Measurements from ENCODE around the gene MAD1L1. TPM values are rescaled to one million over a fixed set of nuclear protein-coding genes. Genes with fewer than 3 reads are reported as not detected.

The MAD1L1 gene
- total RNA-seq, 1 experiment from 2014 or later, result 43.8 TPM

DNA sequence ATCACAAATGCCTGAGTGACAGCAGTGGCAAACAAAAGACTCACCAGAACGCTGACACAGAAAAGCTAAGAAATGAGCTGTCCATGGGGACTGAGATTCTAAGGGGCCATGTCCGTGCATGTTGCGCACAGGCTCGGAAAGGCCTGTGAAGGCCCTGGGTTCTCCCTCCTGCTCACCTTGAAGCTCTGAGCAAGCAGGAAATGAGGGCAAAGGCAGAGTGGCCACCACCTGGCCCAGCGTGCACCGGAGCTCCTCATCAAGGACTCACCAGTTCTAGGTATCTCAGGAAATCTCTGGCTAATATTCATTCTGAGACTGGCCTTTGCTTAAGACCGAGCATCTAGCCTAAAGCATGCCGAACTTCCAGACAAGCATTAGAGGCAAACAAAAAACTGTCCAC lies 52.7 kb downstream of the MAD1L1 start:
- Mint-ChIP-seq H3K36me3 (peaks cover 27% of the 10 kb centered on the region), H3K4me3 (no peak overlapping the region), H3K27ac (no peak overlapping the region), H3K4me1 (peaks cover 7% of the 10 kb centered on the region), H3K9me3 (peaks cover 3% of the 10 kb centered on the region; the same call in 1 of the 2 replicates), H3K27me3 (ENCODE audit: low read depth) (no peaks in the 10 kb centered on the region)
- TF ChIP-seq ELF4 (CRISPR knock-in tag; IDR thresholded peaks at IDR 0.05; ENCODE audit: low read depth), result no peak
- no peak for TF ChIP-seq ZNF671 (CRISPR knock-in tag; IDR thresholded peaks at IDR 0.05)
- ChIA-PET CTCF (interaction anchor here (1.2 kb wide), 1 partner anchor 14 kb away, joined by 3 read pairs; no protein-coding TSS in a partner anchor), POLR2A (no interaction called here)
- DNase-seq (ENCODE audit: low spot score), result no peak
- ATAC-seq, result no peak

DNA sequence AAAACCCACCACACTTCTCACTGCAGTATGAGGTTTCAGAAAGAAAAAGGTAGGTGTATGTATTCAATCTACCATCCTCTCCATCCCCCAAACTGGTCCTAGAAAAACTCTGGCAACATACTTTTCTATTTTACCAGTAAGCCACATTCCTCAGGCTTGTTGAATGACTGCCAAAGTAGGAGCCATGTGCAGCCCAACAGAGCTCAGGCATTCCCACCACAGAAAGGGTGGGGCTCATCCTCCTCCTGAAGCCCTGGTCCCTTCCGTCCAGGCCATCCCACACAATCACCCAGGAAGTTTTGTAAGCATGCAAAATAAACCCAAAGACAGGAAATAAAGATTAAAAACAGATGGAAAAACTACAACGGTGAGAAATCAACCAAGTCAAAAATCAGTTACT lies 57.2 kb downstream of the MAD1L1 start:
- H3K4me3 Mint-ChIP-seq, result no peak overlapping the region
- peak overlapping the region; percentile 84 for H3K27ac Mint-ChIP-seq
- no peak for DNase-seq (ENCODE audit: low spot score)
- peaks cover 20% of the 10 kb centered on the region for H3K36me3 Mint-ChIP-seq
- ATAC-seq, result peak; percentile 50
- CTCF ChIA-PET, result interaction anchor here (0.6 to 0.7 kb wide), 5 partner anchors 16 to 1409 kb away, joined by 3 to 5 read pairs (median 3); no protein-coding TSS in a partner anchor
- TF ChIP-seq, protein P1, sequence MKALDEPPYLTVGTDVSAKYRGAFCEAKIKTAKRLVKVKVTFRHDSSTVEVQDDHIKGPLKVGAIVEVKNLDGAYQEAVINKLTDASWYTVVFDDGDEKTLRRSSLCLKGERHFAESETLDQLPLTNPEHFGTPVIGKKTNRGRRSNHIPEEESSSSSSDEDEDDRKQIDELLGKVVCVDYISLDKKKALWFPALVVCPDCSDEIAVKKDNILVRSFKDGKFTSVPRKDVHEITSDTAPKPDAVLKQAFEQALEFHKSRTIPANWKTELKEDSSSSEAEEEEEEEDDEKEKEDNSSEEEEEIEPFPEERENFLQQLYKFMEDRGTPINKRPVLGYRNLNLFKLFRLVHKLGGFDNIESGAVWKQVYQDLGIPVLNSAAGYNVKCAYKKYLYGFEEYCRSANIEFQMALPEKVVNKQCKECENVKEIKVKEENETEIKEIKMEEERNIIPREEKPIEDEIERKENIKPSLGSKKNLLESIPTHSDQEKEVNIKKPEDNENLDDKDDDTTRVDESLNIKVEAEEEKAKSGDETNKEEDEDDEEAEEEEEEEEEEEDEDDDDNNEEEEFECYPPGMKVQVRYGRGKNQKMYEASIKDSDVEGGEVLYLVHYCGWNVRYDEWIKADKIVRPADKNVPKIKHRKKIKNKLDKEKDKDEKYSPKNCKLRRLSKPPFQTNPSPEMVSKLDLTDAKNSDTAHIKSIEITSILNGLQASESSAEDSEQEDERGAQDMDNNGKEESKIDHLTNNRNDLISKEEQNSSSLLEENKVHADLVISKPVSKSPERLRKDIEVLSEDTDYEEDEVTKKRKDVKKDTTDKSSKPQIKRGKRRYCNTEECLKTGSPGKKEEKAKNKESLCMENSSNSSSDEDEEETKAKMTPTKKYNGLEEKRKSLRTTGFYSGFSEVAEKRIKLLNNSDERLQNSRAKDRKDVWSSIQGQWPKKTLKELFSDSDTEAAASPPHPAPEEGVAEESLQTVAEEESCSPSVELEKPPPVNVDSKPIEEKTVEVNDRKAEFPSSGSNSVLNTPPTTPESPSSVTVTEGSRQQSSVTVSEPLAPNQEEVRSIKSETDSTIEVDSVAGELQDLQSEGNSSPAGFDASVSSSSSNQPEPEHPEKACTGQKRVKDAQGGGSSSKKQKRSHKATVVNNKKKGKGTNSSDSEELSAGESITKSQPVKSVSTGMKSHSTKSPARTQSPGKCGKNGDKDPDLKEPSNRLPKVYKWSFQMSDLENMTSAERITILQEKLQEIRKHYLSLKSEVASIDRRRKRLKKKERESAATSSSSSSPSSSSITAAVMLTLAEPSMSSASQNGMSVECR (CRISPR knock-in tag; IDR thresholded peaks at IDR 0.05; ENCODE audit: borderline replicate concordance), result no peak
- peaks cover 9% of the 10 kb centered on the region for H3K4me1 Mint-ChIP-seq
- POLR2A ChIA-PET, result no interaction called here
- no peaks in the 10 kb centered on the region for H3K27me3 Mint-ChIP-seq (ENCODE audit: low read depth)
- no peaks in the 10 kb centered on the region for H3K9me3 Mint-ChIP-seq

DNA sequence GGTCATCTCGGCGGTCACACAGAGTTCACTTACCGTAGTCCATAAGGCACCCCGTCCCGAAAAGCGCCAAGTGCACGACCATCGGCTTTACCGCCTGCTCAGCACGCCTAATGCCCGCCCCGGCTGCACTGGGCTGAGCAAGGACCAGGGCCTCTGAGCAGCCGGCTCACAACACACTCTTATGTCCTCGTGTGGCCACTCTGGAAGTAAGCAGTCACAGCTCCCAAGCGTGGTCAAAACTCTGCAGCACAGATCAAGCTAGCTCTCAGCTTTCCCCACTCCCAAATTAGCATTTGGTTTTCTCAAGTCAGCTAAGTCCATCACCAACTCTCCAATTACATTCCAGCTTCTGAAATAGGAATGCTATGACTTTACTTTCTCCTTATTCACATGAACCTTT lies 57.7 kb downstream of the MAD1L1 start:
- H3K4me3 Mint-ChIP-seq, result no peak overlapping the region
- no peaks in the 10 kb centered on the region for H3K27me3 Mint-ChIP-seq (ENCODE audit: low read depth)
- H3K4me1 Mint-ChIP-seq, result peaks cover 9% of the 10 kb centered on the region
- CTCF ChIA-PET, result interaction anchor here (0.6 to 0.7 kb wide), 5 partner anchors 16 to 1409 kb away, joined by 3 to 5 read pairs (median 3); no protein-coding TSS in a partner anchor
- POLR2A ChIA-PET, result no interaction called here
- H3K9me3 Mint-ChIP-seq, result no peaks in the 10 kb centered on the region
- ATAC-seq, result no peak
- peak overlapping the region; percentile 84 for H3K27ac Mint-ChIP-seq
- peaks cover 21% of the 10 kb centered on the region for H3K36me3 Mint-ChIP-seq
- DNase-seq (ENCODE audit: low spot score), result no peak
- TF ChIP-seq SOX15 (CRISPR knock-in tag; IDR thresholded peaks at IDR 0.05) (no peak), ATF1 (CRISPR knock-in tag; IDR thresholded peaks at IDR 0.05) (no peak), GRHL2 (CRISPR knock-in tag; IDR thresholded peaks at IDR 0.05; ENCODE audit: insufficient replicate concordance, severe bottlenecking) (no peak), NFYB (CRISPR knock-in tag; conservative IDR thresholded peaks at IDR 0.05; ENCODE audit: low read depth) (no peak), MXD4 (CRISPR knock-in tag; IDR thresholded peaks at IDR 0.05; ENCODE audit: borderline replicate concordance) (no peak), ZNF317 (CRISPR knock-in tag; IDR thresholded peaks at IDR 0.05; ENCODE audit: borderline replicate concordance, low read depth) (no peak), TP53 (CRISPR knock-in tag; IDR thresholded peaks at IDR 0.05) (no peak), IRF2 (CRISPR knock-in tag; IDR thresholded peaks at IDR 0.05; ENCODE audit: borderline replicate concordance, low read depth) (no peak), FOXJ3 (CRISPR knock-in tag; IDR thresholded peaks at IDR 0.05; ENCODE audit: borderline replicate concordance) (no peak)
- TF ChIP-seq, protein P2, sequence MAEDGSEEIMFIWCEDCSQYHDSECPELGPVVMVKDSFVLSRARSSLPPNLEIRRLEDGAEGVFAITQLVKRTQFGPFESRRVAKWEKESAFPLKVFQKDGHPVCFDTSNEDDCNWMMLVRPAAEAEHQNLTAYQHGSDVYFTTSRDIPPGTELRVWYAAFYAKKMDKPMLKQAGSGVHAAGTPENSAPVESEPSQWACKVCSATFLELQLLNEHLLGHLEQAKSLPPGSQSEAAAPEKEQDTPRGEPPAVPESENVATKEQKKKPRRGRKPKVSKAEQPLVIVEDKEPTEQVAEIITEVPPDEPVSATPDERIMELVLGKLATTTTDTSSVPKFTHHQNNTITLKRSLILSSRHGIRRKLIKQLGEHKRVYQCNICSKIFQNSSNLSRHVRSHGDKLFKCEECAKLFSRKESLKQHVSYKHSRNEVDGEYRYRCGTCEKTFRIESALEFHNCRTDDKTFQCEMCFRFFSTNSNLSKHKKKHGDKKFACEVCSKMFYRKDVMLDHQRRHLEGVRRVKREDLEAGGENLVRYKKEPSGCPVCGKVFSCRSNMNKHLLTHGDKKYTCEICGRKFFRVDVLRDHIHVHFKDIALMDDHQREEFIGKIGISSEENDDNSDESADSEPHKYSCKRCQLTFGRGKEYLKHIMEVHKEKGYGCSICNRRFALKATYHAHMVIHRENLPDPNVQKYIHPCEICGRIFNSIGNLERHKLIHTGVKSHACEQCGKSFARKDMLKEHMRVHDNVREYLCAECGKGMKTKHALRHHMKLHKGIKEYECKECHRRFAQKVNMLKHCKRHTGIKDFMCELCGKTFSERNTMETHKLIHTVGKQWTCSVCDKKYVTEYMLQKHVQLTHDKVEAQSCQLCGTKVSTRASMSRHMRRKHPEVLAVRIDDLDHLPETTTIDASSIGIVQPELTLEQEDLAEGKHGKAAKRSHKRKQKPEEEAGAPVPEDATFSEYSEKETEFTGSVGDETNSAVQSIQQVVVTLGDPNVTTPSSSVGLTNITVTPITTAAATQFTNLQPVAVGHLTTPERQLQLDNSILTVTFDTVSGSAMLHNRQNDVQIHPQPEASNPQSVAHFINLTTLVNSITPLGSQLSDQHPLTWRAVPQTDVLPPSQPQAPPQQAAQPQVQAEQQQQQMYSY (CRISPR knock-in tag; IDR thresholded peaks at IDR 0.05), result no peak
- TF ChIP-seq, protein P3, sequence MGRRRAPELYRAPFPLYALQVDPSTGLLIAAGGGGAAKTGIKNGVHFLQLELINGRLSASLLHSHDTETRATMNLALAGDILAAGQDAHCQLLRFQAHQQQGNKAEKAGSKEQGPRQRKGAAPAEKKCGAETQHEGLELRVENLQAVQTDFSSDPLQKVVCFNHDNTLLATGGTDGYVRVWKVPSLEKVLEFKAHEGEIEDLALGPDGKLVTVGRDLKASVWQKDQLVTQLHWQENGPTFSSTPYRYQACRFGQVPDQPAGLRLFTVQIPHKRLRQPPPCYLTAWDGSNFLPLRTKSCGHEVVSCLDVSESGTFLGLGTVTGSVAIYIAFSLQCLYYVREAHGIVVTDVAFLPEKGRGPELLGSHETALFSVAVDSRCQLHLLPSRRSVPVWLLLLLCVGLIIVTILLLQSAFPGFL (CRISPR knock-in tag; IDR thresholded peaks at IDR 0.05; ENCODE audit: borderline replicate concordance), result no peak
- TF ChIP-seq, protein P4, sequence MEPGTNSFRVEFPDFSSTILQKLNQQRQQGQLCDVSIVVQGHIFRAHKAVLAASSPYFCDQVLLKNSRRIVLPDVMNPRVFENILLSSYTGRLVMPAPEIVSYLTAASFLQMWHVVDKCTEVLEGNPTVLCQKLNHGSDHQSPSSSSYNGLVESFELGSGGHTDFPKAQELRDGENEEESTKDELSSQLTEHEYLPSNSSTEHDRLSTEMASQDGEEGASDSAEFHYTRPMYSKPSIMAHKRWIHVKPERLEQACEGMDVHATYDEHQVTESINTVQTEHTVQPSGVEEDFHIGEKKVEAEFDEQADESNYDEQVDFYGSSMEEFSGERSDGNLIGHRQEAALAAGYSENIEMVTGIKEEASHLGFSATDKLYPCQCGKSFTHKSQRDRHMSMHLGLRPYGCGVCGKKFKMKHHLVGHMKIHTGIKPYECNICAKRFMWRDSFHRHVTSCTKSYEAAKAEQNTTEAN (CRISPR knock-in tag; IDR thresholded peaks at IDR 0.05), result no peak
- TF ChIP-seq, protein P5, sequence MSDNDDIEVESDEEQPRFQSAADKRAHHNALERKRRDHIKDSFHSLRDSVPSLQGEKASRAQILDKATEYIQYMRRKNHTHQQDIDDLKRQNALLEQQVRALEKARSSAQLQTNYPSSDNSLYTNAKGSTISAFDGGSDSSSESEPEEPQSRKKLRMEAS (CRISPR knock-in tag; IDR thresholded peaks at IDR 0.05), result no peak
- TF ChIP-seq, protein P6, sequence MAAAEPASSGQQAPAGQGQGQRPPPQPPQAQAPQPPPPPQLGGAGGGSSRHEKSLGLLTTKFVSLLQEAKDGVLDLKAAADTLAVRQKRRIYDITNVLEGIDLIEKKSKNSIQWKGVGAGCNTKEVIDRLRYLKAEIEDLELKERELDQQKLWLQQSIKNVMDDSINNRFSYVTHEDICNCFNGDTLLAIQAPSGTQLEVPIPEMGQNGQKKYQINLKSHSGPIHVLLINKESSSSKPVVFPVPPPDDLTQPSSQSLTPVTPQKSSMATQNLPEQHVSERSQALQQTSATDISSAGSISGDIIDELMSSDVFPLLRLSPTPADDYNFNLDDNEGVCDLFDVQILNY (CRISPR knock-in tag; IDR thresholded peaks at IDR 0.05), result no peak
